GM21737 (cell line): Measurements from ENCODE around the gene LYL1.

Experiments used
- ATAC-seq: cut with Tn5 transposase; IDR thresholded peaks from one replicate; pipeline ENCODE4 v1.9.1; 2021; ENCODE audit warnings: mild to moderate bottlenecking, moderate library complexity; ENCODE audit not compliant: unreplicated experiment

The LYL1 gene

DNA sequence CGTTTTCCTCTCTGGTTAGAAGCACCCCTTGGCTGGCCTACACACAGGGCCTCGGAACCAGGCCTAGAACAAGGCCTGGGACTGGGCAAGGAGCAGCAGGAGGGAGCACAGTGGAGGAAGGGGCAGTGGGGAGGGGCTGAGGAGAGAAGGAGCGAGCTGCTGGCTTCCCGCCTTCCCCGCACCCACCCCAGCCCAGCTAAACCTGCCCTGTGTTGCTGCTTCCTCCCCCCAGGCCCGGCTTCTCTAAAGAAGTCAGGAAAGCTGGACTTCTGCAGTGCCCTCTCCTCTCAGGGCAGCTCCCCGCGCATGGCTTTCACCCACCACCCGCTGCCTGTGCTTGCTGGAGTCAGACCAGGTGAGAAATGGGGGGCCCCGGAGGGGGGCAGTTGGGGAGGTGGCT is 24.3 kb downstream of the LYL1 start:
- no peak for ATAC-seq

DNA sequence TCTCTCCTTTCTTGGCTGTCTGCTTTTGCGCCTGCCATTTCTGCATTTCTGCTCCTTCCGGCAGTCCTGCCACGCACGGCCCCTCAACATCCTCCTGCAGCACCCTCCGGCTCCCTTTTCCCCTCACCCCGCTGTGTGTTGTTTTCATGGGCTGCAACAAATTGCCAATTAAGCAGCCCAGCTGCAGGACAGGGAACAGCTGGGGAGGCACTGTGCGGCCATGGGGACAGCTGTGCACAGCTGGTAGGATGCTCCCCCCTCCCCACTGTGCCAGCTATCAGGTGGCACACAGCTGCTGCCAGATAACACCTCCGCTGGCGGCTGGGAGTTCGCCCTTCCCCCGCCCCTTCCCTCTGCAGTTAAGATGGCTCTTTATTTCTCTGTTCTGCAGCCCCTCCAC is 25.4 kb downstream of the LYL1 start:
- ATAC-seq = no peak

DNA sequence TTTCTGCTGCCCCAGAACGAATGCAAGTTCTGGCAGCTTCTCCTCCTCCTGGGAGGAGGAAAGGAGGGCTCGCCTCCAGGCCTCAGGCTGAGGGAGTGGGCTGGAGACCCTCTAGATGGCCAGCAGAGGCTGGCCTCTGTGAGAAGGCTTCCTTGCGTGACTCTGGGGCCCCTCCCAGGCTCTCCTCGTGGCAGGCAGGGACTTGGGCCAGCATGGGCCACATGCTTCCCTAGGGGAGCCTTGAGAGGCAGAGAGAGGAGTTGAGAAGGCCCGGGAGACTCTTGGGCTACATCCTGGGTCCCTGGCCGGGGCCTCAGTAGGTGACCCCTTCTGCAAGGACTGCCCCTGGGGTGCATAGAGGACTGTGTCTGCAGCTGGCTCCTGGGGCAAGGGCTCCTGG is 25.9 kb downstream of the LYL1 start:
- ATAC-seq = no peak

DNA sequence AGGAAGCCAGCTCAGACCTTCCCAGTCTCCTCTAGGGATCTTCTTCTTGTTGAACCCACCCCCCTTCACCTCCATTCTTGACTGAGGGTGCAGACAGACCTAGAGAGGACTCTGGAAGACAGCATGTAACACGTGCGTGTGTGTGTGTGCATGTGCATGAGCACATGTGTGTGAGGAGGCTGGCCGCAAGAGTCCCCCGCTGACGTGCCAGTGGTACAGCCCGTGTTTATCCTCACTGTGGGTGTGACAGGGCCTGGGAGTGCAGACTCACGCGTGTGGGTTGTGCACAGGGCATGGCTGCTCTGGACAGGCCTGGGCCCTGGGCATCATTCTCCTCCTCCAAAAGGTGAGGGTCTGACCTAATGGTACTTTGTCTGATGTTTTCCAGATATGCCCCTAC is 26.3 kb downstream of the LYL1 start:
- ATAC-seq = no peak

DNA sequence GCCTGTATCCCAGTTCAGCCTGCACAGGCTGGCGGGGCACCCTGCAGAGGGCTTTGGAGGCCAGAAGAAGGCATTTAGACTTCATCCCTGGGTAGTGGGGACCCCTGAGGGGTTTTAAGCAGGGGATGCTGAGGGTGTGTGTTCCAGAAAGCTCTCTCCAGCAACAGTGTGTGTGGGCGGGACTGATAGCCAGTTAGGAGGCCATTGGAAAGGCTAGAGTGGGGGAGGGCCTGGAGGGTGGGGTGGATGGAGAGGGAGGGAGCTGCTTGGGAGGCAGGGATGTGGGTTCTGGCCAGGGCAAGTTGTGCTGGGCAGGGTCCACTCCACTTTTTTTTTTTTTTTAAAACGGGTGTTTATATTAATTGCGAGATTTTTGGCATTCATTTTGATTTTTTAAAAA is 28.3 kb downstream of the LYL1 start:
- ATAC-seq = no peak

DNA sequence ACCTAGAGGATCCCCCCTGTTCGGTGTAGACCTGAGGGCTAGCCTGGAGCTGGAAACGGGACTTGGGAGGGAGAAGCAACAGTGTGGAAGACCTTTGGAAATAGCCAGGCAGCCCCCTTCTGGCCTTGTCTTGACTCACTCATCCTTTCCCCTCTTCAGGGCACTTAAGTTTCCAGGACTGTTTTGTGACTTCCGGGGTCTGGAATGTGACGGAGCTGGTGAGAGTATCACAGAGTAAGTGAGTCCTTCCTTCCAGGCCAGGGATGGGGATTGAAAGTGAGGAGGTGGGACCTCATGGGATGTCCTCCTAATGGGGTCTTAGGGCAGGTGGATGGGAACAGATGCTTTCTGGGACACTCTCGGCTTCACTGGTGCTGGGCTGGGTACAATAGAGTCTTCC is 29.4 kb downstream of the LYL1 start:
- ATAC-seq = no peak

DNA sequence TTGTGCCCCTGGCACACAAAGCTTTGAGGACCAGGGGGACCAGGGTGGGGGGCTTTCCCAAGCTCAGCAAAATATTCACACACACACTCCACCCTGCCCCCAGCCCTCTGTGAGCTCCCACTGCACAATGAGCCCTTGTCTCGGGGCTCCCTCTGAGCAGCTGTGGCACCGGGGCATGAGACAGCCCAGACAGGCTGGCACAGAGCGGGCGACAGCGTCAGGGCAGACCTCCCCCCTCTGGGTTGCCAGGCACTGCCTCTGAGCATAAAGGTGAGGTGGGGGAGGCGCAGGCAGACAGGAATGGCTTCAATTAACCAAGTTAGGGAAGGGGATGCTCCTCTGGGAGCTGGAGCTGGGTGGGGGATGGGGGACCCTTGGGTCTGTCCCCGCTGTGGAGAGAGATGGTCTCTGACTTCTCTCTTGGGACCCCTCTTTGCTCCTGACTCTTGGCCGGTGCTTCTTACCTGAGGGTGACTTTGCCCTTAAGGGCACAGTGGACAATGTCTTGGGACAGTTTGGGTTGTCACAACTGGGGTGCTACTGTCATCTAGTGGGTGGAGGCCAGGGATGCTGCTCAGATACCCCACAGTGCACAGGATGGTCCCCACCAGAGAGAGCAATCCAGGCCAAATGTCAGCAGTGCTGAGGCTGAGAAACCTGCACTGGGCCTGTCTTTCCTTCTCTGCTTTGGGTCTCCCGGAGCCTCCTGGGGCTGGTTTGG is 30.3 kb downstream of the LYL1 start:
- ATAC-seq = no peak

DNA sequence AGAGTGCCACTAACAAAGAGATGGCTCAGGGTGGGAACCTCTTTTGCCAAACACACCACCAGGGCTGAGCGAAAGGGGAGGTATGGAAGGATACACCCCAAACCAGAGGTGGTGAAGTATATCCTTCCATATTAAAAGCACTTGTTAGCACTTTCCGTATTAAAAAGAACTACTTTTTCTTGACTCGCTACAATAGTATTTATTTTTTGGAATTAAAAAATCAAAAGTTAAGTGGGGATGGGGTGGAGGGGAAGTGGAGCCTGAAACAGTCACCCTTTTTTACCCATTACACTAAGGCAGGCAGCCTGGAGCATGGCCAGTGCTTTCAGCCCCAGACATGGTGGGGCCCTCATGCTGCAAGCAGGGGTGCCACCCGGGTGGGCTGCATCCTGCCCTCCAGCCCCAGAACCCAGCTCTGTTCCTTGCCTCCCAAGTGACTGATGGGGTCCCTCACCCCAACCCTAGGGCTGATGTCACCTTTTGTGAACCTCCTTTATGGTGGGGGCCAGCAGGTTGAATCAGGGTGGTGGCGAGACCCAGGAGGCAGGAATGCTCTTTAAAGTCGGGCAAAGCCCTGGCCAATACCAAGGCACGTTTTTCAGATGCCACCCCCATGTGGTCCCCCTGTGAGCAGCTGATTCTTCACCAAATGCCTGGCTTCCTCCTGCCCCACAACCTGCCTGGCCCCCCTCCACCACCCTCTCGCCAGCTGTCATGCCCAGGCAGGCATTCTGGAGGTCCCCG is 31.0 kb downstream of the LYL1 start:
- no peak for ATAC-seq

DNA sequence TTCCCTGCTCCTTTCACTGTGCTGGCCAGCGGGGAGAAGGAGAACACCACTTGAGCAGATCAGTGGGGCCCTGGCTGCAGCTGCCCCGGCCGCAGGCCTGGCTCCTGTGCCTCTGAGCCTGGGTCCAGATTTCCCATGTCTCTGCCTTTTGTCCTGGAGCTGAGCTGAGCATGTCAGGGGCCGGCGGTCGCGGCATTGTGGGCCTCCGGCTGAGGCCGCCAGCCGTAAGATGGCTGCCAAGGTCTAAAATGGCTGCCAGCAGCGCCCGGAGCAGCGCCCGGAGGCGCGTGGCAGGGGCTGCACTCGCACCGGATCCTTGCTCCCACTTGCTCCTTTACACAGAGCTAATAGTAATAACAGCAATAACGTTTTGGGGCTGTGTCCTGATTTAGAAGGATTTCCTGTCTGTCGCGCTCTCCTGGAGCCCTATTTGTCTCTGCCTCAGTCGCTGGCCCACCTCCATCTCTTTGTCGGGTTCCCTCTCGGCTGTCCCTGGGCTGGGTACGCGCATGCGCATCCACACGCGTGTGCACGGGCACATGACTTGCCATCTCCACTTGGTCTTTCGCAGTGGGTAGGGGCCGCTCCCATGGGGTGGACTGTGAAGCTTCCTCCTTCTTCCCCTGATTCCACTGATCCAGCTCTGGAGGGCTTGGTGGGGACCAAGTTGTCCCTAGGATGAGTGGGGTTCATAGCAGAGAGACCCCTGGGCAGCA is 32.1 kb downstream of the LYL1 start:
- ATAC-seq = no peak

DNA sequence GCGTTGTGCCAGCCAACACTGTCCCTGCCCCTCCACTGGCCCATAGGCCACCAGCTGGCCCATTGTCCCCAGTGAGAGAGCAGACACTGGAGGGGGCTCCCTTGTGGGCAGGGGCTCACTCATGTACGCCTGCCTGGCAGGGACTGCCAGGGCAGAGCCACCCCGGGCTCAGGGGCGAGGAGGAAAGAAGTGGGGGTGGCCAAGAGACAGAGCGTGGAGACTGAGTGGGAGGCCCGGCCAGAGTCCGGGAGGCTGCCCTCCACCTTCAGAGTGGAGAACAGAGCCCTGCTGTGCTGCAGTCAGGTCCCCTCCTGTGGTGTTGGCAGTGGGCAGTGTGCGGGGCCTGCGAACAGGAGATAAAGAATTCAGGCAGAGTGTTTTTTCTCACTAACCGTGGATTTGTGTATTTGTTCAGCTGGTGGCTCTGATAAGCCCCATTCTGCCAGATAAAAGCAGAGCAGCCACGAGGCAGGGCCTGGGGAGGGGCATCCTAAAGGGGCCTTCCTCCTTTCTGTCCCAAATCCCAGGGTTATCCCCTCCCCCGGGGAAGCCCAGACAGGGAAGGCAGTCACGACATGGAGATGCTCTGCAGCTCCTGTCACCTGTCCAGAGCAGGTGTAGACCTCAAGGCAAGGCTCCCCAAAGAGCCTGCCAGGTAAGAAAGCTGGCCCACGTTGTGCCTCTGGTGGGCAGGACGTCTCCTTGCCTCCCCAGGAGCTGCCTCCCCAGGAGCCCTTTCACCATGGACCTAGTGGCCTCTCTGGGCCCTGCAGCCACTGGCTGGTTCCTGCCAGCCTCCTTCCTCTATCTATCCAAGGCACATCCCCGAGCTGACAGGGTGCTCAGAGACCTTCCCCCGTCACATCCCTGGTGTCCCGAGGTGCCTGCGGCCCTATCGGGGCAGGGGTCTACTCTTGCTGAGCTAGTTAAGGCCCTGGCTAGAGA is 33.0 kb downstream of the LYL1 start:
- no peak for ATAC-seq

DNA sequence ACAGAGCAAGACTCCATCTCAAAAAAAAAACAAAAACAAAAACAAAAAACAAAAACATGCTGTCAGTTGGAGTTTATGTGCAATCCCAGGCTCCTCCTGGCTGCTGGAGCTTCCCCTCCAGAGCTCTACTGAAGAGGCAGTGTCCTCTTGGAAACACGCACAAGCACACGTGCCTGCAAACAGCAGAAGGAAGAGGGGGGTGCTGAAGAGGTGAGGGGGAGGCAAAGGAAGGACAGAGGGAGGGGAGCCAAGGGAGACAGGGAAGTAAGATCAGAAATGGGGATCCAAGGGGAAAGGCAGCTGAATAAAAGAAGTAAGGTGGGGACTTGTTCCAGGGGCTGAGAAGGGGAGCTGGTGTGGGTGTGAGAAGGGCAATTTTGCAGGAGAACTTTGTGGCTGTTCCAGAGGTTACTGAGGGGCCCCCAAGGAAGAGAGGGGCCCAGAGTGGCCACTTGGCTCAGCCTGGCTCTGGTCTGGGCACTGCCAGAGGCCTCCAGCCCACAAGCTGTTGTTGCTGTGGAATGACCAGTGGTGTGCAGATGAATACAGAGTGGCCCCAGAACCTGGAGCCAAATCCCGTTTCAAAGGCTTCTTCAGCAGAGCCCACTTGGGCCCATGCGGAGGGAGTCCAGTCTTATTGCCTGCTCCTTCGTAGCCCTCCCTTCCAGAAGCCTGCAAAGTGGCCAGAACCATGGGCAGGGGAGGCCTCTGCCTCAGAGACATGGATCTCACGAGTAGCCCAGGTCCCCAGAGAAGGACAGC is 34.4 kb downstream of the LYL1 start:
- no peak for ATAC-seq

DNA sequence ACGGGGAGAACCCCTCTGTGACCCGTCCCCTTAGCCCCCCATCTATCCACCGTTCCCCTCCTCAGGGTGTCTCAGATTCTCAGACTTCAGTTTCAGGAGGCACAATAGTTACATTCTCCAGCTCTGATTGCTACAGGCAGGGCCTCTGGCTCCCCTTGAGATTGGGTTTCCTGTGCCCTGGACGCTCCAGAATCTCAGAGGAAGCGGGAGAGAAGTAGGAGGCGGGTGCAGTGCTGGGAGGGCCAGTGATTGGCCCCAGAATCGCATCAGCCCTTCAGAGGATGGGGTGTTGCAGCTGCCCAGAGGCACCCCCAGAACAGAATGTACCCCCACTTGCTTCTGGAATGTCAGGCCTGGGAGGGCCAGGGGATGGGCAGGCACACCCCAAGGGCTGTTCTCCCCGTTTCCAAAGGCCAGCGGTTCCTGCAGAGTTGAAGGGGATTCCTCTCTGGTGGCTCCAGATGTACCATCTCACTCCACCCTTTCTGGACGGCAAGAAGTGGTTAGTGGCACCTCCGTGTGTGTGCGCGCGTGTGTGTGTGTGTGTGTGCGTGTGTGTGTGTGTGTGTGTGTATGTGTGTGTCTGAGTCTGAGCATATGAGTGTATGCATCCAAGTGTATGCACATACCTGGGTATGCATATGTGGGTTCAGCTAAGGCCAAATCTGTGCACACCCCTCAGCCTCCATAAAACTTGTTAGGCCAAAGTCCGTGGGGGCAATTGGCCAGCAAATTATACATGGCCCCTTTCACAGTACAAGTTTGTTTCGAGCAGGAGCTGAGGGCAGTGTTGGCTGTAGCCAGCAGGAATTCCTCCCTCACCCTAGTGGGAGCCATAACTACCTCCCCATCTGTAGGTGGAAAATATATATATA is 35.5 kb downstream of the LYL1 start:
- no peak for ATAC-seq

DNA sequence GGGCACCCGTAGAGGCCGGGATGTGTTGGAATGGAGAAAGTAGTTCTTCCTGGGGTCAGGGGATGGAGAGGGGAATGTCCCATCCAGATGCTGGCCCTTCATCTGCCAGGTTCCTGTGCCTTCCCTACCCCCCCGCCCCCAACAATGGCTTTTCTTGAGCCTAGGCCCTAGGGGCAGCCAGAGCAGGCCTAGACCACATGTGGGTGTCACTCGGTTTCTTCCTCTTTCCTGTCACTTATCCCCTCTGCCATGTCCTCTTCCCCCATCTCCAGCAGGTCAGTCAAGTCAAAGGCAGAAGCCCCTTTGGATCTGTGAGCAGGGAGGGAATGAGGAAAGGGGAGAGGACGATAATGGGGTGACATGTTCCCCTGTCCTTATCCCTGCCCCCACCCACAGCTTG is 36.4 kb downstream of the LYL1 start:
- ATAC-seq = no peak

DNA sequence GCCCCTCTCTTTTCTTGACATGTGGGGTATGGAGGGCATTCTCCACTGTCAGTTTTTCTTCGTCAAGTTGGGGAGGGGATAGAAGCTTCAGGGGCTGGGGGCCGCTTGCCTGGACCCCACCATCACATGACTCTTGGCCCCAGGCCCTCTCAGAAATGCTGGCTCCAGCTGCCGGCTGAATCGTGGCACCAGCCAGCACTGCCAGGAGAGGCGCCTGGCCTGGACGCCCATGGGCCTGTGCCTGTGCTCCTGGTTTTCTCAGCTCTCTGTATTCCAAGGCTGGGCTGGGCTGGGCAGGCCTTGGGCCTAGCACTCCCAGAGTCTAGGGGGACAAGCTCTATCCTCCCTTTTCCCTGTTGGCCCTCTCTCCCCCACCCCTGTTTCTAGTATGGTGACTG is 38.6 kb downstream of the LYL1 start:
- ATAC-seq = no peak

DNA sequence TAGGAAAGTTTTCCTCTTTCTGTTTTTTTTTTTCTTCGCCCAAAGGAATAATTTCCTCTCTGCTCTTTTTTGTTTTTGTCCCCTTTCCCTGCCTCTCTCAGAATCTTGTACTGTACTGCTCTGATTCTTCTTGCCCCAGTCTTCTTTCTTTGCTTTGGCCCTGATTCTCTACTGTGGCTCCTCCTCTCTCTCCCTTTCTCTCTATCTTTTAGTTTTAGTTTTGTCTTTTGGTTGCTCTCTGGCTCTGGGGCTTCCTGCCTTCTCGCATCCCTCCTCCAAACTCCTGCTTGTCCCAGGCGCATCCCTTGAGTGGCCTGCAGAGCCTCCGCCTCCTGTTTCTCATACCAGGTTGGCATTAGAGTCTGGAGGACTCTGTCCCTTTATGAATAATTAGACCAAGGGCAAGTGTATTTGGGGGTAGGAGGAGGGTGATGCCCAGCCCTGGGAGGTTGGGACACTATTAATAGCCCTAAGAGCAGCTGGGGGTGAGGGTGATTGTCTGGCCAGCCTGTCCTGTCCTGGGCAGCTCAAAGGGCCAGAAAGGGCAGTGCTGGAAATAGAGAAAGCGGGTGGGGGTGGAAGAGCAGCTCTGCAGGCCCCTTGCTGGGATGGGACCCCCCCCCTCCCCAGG is 39.1 kb downstream of the LYL1 start:
- ATAC-seq = no peak

DNA sequence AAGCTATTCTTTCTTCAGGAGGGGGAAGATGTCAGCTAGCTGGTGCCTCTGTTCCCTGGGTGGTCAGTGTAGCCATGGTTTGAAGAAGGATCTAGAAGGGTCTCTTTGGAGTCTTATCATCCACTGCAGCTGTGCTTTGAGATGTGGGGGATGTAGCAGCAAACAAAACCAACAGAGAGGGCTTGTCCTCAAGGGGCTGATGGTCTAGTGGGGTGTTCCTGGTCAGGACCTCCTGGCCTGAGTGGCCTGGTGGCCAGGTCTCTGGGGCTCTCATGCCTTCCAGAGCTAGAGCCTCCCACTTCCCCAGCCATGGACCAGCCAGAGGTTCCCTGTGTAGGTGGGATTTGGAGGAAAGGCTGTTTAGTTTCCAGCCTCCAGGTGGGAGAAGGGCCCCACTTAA is 40.3 kb downstream of the LYL1 start:
- no peak for ATAC-seq

DNA sequence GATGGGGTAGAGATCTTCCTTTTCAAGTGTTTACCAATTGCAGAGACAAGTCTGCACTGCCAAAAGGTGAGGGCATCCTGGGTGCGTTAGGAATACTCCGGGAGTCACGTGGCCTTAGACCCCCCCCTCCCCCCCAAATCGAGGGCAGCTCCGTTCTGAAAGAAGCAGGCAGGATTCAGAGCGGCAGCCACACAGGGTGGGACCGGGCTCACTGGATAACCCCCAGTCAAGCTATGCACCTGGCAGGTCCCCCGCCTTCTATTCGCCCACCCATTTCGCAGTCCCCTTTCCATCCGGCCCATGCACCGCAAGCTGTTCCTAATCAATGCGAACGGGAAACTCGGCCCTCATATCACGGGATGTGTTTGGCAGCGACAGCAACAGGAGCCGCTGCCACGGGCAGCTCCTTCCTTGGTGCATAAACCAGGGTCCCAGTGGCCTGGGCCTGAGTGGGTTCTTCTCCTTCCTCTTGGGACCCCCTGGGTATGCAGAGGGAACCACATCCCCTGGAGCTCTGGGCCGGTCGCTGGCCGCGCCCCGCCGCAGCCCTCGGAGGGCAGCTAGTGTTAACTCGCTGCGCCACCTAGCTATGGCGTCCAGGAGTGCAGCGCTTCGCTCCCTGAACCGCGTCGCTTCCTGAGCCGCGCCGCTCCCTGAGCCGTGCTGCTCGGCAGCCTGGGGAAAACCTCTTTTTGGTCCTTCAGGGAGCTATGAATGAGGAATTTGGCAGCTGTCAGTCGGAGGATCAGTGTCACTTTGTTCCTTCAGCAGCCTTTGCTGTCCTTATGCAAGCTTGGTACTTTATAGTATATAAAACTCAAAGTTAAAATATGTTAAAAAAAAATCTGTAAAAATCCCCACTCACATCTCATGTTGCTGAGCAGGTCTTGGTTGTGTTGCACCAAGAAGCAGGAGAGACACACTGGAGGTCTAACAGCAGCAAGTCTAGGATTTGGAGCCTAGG is 41.4 kb downstream of the LYL1 start:
- peak; percentile 82 for ATAC-seq
